ENCODE measurements around the gene EXOC4. TPM values are rescaled to one million over a fixed set of nuclear protein-coding genes. Genes with fewer than 3 reads are reported as not detected.

The EXOC4 gene
- total and polyA plus RNA-seq, 2 of the 8 experiments (the other 6 are each of a cell fraction or from before 2014, with no cell fraction given), result 27.0 to 67.3 TPM

GRCh38 chr7:133672866-133673265 lies 420.0 kb downstream of the EXOC4 start (continued):
- TF ChIP-seq, protein P1, sequence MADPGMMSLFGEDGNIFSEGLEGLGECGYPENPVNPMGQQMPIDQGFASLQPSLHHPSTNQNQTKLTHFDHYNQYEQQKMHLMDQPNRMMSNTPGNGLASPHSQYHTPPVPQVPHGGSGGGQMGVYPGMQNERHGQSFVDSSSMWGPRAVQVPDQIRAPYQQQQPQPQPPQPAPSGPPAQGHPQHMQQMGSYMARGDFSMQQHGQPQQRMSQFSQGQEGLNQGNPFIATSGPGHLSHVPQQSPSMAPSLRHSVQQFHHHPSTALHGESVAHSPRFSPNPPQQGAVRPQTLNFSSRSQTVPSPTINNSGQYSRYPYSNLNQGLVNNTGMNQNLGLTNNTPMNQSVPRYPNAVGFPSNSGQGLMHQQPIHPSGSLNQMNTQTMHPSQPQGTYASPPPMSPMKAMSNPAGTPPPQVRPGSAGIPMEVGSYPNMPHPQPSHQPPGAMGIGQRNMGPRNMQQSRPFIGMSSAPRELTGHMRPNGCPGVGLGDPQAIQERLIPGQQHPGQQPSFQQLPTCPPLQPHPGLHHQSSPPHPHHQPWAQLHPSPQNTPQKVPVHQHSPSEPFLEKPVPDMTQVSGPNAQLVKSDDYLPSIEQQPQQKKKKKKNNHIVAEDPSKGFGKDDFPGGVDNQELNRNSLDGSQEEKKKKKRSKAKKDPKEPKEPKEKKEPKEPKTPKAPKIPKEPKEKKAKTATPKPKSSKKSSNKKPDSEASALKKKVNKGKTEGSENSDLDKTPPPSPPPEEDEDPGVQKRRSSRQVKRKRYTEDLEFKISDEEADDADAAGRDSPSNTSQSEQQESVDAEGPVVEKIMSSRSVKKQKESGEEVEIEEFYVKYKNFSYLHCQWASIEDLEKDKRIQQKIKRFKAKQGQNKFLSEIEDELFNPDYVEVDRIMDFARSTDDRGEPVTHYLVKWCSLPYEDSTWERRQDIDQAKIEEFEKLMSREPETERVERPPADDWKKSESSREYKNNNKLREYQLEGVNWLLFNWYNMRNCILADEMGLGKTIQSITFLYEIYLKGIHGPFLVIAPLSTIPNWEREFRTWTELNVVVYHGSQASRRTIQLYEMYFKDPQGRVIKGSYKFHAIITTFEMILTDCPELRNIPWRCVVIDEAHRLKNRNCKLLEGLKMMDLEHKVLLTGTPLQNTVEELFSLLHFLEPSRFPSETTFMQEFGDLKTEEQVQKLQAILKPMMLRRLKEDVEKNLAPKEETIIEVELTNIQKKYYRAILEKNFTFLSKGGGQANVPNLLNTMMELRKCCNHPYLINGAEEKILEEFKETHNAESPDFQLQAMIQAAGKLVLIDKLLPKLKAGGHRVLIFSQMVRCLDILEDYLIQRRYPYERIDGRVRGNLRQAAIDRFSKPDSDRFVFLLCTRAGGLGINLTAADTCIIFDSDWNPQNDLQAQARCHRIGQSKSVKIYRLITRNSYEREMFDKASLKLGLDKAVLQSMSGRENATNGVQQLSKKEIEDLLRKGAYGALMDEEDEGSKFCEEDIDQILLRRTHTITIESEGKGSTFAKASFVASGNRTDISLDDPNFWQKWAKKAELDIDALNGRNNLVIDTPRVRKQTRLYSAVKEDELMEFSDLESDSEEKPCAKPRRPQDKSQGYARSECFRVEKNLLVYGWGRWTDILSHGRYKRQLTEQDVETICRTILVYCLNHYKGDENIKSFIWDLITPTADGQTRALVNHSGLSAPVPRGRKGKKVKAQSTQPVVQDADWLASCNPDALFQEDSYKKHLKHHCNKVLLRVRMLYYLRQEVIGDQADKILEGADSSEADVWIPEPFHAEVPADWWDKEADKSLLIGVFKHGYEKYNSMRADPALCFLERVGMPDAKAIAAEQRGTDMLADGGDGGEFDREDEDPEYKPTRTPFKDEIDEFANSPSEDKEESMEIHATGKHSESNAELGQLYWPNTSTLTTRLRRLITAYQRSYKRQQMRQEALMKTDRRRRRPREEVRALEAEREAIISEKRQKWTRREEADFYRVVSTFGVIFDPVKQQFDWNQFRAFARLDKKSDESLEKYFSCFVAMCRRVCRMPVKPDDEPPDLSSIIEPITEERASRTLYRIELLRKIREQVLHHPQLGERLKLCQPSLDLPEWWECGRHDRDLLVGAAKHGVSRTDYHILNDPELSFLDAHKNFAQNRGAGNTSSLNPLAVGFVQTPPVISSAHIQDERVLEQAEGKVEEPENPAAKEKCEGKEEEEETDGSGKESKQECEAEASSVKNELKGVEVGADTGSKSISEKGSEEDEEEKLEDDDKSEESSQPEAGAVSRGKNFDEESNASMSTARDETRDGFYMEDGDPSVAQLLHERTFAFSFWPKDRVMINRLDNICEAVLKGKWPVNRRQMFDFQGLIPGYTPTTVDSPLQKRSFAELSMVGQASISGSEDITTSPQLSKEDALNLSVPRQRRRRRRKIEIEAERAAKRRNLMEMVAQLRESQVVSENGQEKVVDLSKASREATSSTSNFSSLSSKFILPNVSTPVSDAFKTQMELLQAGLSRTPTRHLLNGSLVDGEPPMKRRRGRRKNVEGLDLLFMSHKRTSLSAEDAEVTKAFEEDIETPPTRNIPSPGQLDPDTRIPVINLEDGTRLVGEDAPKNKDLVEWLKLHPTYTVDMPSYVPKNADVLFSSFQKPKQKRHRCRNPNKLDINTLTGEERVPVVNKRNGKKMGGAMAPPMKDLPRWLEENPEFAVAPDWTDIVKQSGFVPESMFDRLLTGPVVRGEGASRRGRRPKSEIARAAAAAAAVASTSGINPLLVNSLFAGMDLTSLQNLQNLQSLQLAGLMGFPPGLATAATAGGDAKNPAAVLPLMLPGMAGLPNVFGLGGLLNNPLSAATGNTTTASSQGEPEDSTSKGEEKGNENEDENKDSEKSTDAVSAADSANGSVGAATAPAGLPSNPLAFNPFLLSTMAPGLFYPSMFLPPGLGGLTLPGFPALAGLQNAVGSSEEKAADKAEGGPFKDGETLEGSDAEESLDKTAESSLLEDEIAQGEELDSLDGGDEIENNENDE (IDR thresholded peaks at IDR 0.05; ENCODE audit: insufficient replicate concordance, low read length), result no peak
- TF ChIP-seq CEBPB (IDR thresholded peaks at IDR 0.05; ENCODE audit: low read depth, low read length), result no peak
- TF ChIP-seq SIRT6 (IDR thresholded peaks at IDR 0.05; ENCODE audit: low read length), result no peak
- TF ChIP-seq FOSL1 (IDR thresholded peaks at IDR 0.05; ENCODE audit: insufficient read depth, low read depth, low read length), result no peak
- TF ChIP-seq ZNF274 (IDR thresholded peaks at IDR 0.05; ENCODE audit: borderline replicate concordance, extremely low read depth, low read length), result no peak
- no peak for TF ChIP-seq RFX5 (IDR thresholded peaks at IDR 0.05; ENCODE audit: borderline replicate concordance, low read depth, low read length)
- no peak for TF ChIP-seq BACH1 (IDR thresholded peaks at IDR 0.05; ENCODE audit: low read length)
- no peak for TF ChIP-seq GABPA (IDR thresholded peaks at IDR 0.05; ENCODE audit: borderline replicate concordance, insufficient read depth, low read length)
- TF ChIP-seq MAFK (IDR thresholded peaks at IDR 0.05; ENCODE audit: low read depth, low read length), result no peak
- TF ChIP-seq CREB1 (IDR thresholded peaks at IDR 0.05), result no peak
